Endothelial cell of umbilical vein (primary cell): ENCODE measurements around the gene TPK1. TPM values are rescaled to one million over a fixed set of nuclear protein-coding genes. Genes with fewer than 3 reads are reported as not detected.

Experiments
- BruUV-seq: library from RNA; stranded (reverse); fragments of 400-500 nt; replicated peaks from 2 replicates; lab custom pipeline; 2021; lab: Mats Ljungman, UMichigan
- CTCF ChIA-PET: fragments of 300-600, 350-600 bp; sonication (Branson Sonifier 250); formaldehyde crosslinking; loops from one replicate; lab custom pipeline; 2021; ENCODE audit warnings: antibody characterized with exemption, inconsistent platforms; lab: Charles Lee
- POLR2A ChIA-PET: fragments of 300-600, 350-600 bp; sonication (Branson Sonifier 250); formaldehyde crosslinking; loops from one replicate; lab custom pipeline; 2021; ENCODE audit warnings: antibody characterized with exemption, inconsistent platforms; lab: Charles Lee
- DNase-seq: peaks from one replicate; pipeline ENCODE4 v3.0.0-alpha.2; 2011; ENCODE audit warnings: low read depth, low spot score
- FAIRE-seq: peaks from 2 replicates; lab custom pipeline; 2011; peaks lifted over from hg19 to GRCh38; lab: Jason Lieb, UNC
- H2AFZ ChIP-seq: 2 replicates; pipeline ENCODE4 v1.6.0; 2012; ENCODE audit warnings: low read depth, low read length, control low read depth, inconsistent platforms
- H3K27ac ChIP-seq: 2 replicates; pipeline ENCODE4 v1.5.1; 2011; ENCODE audit warnings: low read depth, mild to moderate bottlenecking, control low read depth, low read length, moderate library complexity; ENCODE audit not compliant: insufficient read depth
- H3K27me3 ChIP-seq, 2 experiments: 2 replicates each; pipeline versions ENCODE4 v1.6.0 to v1.6.1; 2011; ENCODE audit warnings: low read length in 2 of 2, mixed read lengths in 1 of 2; ENCODE audit not compliant: control insufficient read depth in 2 of 2, insufficient read depth in 2 of 2
- H3K36me3 ChIP-seq, 2 experiments: 2 replicates in 1 of 2; 3 replicates in 1 of 2; pipeline ENCODE4 v1.5.1; 2011; ENCODE audit warnings: low read length in 2 of 2, mild to moderate bottlenecking in 1 of 2, moderate library complexity in 1 of 2; ENCODE audit not compliant: control insufficient read depth in 2 of 2, insufficient read depth in 2 of 2; ENCODE audit errors: extremely low read depth in 1 of 2
- H3K4me1 ChIP-seq: 3 replicates; pipeline ENCODE4 v1.5.1; 2011; ENCODE audit warnings: mild to moderate bottlenecking, low read length; ENCODE audit not compliant: control insufficient read depth, insufficient read depth; ENCODE audit errors: extremely low read depth
- H3K4me2 ChIP-seq: 2 replicates; pipeline ENCODE4 v1.6.1; 2011; ENCODE audit warnings: low read length, control low read depth, mixed read lengths; ENCODE audit not compliant: insufficient read depth
- H3K4me3 ChIP-seq, 3 experiments: fragments of 200-600 bp in 1 of 3; sonication (generic), shearing (Covaris generic) in 1 of 3; replicated peaks in 1 of 3; 2 replicates each; pipeline ENCODE4 v1.5.1; 2011 to 2016; ENCODE audit warnings: control low read depth in 3 of 3, low read length in 3 of 3, mild to moderate bottlenecking in 2 of 3, inconsistent platforms in 1 of 3, low read depth in 1 of 3, moderate library complexity in 1 of 3; ENCODE audit not compliant: insufficient read depth in 1 of 3
- H3K79me2 ChIP-seq: 2 replicates; pipeline ENCODE4 v1.6.0; 2012; ENCODE audit warnings: low read length, inconsistent platforms; ENCODE audit not compliant: control insufficient read depth, insufficient read depth
- H3K9ac ChIP-seq: replicated peaks from 2 replicates; pipeline ENCODE3; 2011; ENCODE audit warnings: low read length, control low read depth; ENCODE audit not compliant: insufficient read depth; ENCODE audit errors: extremely low read depth
- H3K9me1 ChIP-seq: replicated peaks from 3 replicates; pipeline ENCODE4 v1.6.0; 2011; ENCODE audit warnings: mild to moderate bottlenecking, low read length; ENCODE audit not compliant: control insufficient read depth, insufficient read depth; ENCODE audit errors: extremely low read depth
- H3K9me3 ChIP-seq: replicated peaks from 2 replicates; pipeline ENCODE4 v1.5.1; 2012; ENCODE audit warnings: low read length, inconsistent platforms; ENCODE audit not compliant: control insufficient read depth, insufficient read depth
- H4K20me1 ChIP-seq: replicated peaks from 2 replicates; pipeline ENCODE3; 2011; ENCODE audit warnings: mild to moderate bottlenecking, low read length; ENCODE audit not compliant: control insufficient read depth, insufficient read depth; ENCODE audit errors: extremely low read depth
- CTCF ChIP-seq, 2 donors: IDR thresholded peaks; 1 replicate in 1 of 2; 2 replicates in 1 of 2; pipeline ENCODE4 v1.5.1; 2011; ENCODE audit warnings: low read length in 2 of 2, mild to moderate bottlenecking in 2 of 2, moderate library complexity in 2 of 2, control low read depth in 1 of 2, inconsistent platforms in 1 of 2, low read depth in 1 of 2; ENCODE audit not compliant: insufficient read depth in 1 of 2; ENCODE audit errors: extremely low read depth in 1 of 2
- EZH2 ChIP-seq: IDR thresholded peaks from 2 replicates; pipeline ENCODE4 v1.6.1; 2012; ENCODE audit warnings: borderline replicate concordance, low read depth, mild to moderate bottlenecking, moderate library complexity, low read length, inconsistent platforms; ENCODE audit not compliant: severe bottlenecking
- FOS ChIP-seq: IDR thresholded peaks from 2 replicates; pipeline ENCODE4 v1.6.1; 2011; ENCODE audit warnings: mild to moderate bottlenecking, low read length, moderate library complexity, borderline replicate concordance; ENCODE audit not compliant: insufficient read depth
- GATA2 ChIP-seq: IDR thresholded peaks from 2 replicates; pipeline ENCODE4 v1.7.0; 2011; ENCODE audit warnings: low read depth, mild to moderate bottlenecking, moderate library complexity, mixed read lengths, low read length; ENCODE audit not compliant: insufficient read length, insufficient read depth
- JUN ChIP-seq: IDR thresholded peaks from 2 replicates; pipeline ENCODE4 v1.6.1; 2011; ENCODE audit warnings: borderline replicate concordance, low read depth; ENCODE audit not compliant: insufficient read length, insufficient read depth
- MAX ChIP-seq: IDR thresholded peaks from 2 replicates; pipeline ENCODE4 v1.6.1; 2011; ENCODE audit not compliant: insufficient read depth, insufficient read length
- MYC ChIP-seq: IDR thresholded peaks from one replicate; pipeline ENCODE4 v1.6.1; 2011; ENCODE audit warnings: mild to moderate bottlenecking, low read depth, low read length
- POLR2A ChIP-seq: IDR thresholded peaks from 2 replicates; pipeline ENCODE4 v1.6.1; 2012; ENCODE audit warnings: low read depth, mild to moderate bottlenecking, control low read depth, low read length
- POLR2AphosphoS5 ChIP-seq: IDR thresholded peaks from 2 replicates; pipeline ENCODE4 v1.6.1; 2012; ENCODE audit warnings: low read depth, mild to moderate bottlenecking, control low read depth, low read length, moderate library complexity; ENCODE audit not compliant: insufficient read depth
- dilution Hi-C: fragments of 300-500 bp; cut with MboI; formaldehyde crosslinking; loops from one replicate; pipeline ENCODE4 v1.15.0; 2019; ENCODE audit warnings: low sequenced_read_pairs; ENCODE audit not compliant: extremely low pct_ligation_motif_present
- intact Hi-C: fragments of 100-400 bp; cut with micrococcal nuclease; formaldehyde crosslinking; loops from one replicate; pipeline ENCODE4 v1.10.0; 2022
- polyA plus RNA-seq, 4 experiments: library from polyadenylated mRNA; depleted of rRNA in 3 of 4; stranded (reverse) in 3 of 4; unstranded in 1 of 4; fragments of >200 nt; gene quantifications; 2 replicates each; pipeline versions ENCODE4 v1.2.1 to v1.2.3, GENCODE V29; 2011 to 2012; ENCODE audit warnings: missing spikeins in 1 of 4
- total RNA-seq: library from RNA; stranded (reverse); gene quantifications from 2 replicates; pipeline ENCODE4 v1.2.3, GENCODE V29; 2021

The TPK1 gene
- total and polyA plus RNA-seq, 2 donors (not counting 3 experiments of a cell fraction or from before 2014, with no cell fraction given), result 7.5 to 9.3 TPM

DNA sequence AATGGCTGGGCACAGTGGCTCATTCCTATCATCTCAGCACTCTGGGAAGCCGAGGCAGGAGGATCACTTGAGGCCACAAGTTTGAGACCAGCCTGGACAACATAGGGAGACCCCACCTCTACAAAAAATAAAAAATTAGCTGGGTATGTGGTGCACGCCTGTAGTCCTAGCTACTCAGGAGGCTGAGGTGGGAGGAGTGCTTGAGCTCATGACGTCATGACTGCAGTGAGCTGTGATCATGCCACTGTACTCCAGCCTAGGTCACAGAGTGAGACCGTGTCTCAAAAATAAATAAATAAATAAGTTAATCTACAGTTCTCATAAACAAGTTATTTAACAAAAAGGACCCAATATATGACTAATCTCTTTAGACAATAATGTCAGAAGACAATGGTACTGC lies 76.2 kb downstream of the TPK1 start:
- TF ChIP-seq POLR2A (no peak), CTCF (IDR thresholded peaks at IDR 0.05; ENCODE audit: extremely low read depth in 1 of 2, insufficient read depth in 1 of 2, low read depth in 1 of 2, low read length in 2 of 2) (no peak), MYC (no peak), MAX (no peak), POLR2AphosphoS5 (no peak), FOS (no peak), GATA2 (no peak), EZH2 (no peak), JUN (no peak)
- Histone ChIP-seq H3K4me3 (no peak overlapping the region), H3K4me1 (no peaks in the 10 kb centered on the region), H2AFZ (no peak overlapping the region), H3K27ac (no peak overlapping the region), H3K27me3 (no peaks in the 10 kb centered on the region), H3K4me2 (no peak overlapping the region), H3K9me3 (no peaks in the 10 kb centered on the region), H3K79me2 (no peaks in the 10 kb centered on the region), H3K9me1 (no peaks in the 10 kb centered on the region), H4K20me1 (no peaks in the 10 kb centered on the region), H3K36me3 (no peaks in the 10 kb centered on the region), H3K9ac (no peak overlapping the region)
- FAIRE-seq (no peak), DNase-seq (no peak)
- ChIA-PET CTCF (interaction anchor here (1.4 to 1.6 kb wide), 2 partner anchors 9 to 21 kb away, joined by 3 to 4 read pairs; no protein-coding TSS in a partner anchor), POLR2A (no interaction called here)
- BruUV-seq, result no TSS peak
- dilution Hi-C loops (no loop called here), intact Hi-C loops (no loop called here)
